Measurements from ENCODE around the gene SCAMP5. TPM values are rescaled to one million over a fixed set of nuclear protein-coding genes. Genes with fewer than 3 reads are reported as not detected.

Gene SCAMP5
- total and polyA plus RNA-seq, 2 of the 13 experiments (the other 11 are each of a cell fraction or from before 2014, with no cell fraction given): 34.3 to 49.0 TPM

- Histone ChIP-seq H2AFZ (ENCODE audit: low read length) (no peak overlapping the region), H3K9ac (ENCODE audit: insufficient read depth, low read depth, low read length) (no peak overlapping the region), H3K27me3 (ENCODE audit: control insufficient read depth in 1 of 2, insufficient read depth in 2 of 2, low read length in 2 of 2) (peaks cover 0 to 15% of the 10 kb centered on the region in 2 experiments; a peak in 2 of 5 replicates), H3K4me2 (ENCODE audit: low read depth, low read length) (no peak overlapping the region), H4K20me1 (ENCODE audit: insufficient read depth, low read length) (no peaks in the 10 kb centered on the region), H3K4me1 (ENCODE audit: insufficient read depth, low read length) (peaks cover 9% of the 10 kb centered on the region; the same call in 1 of the 2 replicates), H3K36me3 (replicated peaks in 1 of 2; ENCODE audit: control insufficient read depth in 1 of 2, insufficient read depth in 2 of 2, low read length in 2 of 2) (no peaks in the 10 kb centered on the region), H3K79me2 (ENCODE audit: insufficient read depth, low read length) (no peaks in the 10 kb centered on the region), H3K4me3 (replicated peaks in 1 of 3; ENCODE audit: insufficient read depth in 1 of 3, low read depth in 2 of 3, low read length in 3 of 3) (no peak overlapping the region), H3K9me3 (ENCODE audit: low read length) (no peaks in the 10 kb centered on the region), H3K27ac (ENCODE audit: extremely low read length, insufficient read depth, low read length) (no peak overlapping the region)
- ATAC-seq (no peak), DNase-seq (ENCODE audit: low spot score) (no peak), FAIRE-seq (no peak)
- in situ Hi-C loops (cut with HindIII; ENCODE audit: extremely low pct_ligation_motif_present, low pct_unique_long_range_greater_than_20kb): no loop called here
- ChIA-PET POLR2A (no interaction called here), CTCF (ENCODE audit: low intra/inter-chr PET ratio, low total read pairs) (no interaction called here)
- 80% methylated on average over 5 of the region's 5 CpGs for WGBS (ENCODE audit: low lambda C conversion rate)
- TF ChIP-seq AHR (CRISPR knock-in tag; IDR thresholded peaks at IDR 0.05) (no peak), ZNF737 (CRISPR knock-in tag; IDR thresholded peaks at IDR 0.05; ENCODE audit: borderline replicate concordance) (no peak)
- BruUV-seq (replicated peaks): no TSS peak
- intact Hi-C loops (cut with micrococcal nuclease; ENCODE audit: unreplicated experiment): no loop called here
Measured at GRCh38 chr15:74967670-74968069, 27.7 kb upstream of the SCAMP5 start.

- no peaks in the 10 kb centered on the region for H3K9me3 ChIP-seq (ENCODE audit: low read length)
- FAIRE-seq (no peak), ATAC-seq (no peak), DNase-seq (ENCODE audit: low spot score) (no peak)
- no peak overlapping the region for H3K9ac ChIP-seq (ENCODE audit: insufficient read depth, low read depth, low read length)
- TF ChIP-seq FOXA1 (IDR thresholded peaks at IDR 0.05) (no peak), FOXA1 (CRISPR knock-in tag; IDR thresholded peaks at IDR 0.05) (no peak), CTCF (CRISPR knock-in tag; IDR thresholded peaks at IDR 0.05) (peak; percentile 38; the same call in 1 of the 2 replicates), STAG1 (CRISPR knock-in tag; IDR thresholded peaks at IDR 0.05) (peak; percentile 25; the same call in 1 of the 2 replicates)
- no peaks in the 10 kb centered on the region for H3K79me2 ChIP-seq (ENCODE audit: insufficient read depth, low read length)
- H3K4me1 ChIP-seq (ENCODE audit: insufficient read depth, low read length): no peaks in the 10 kb centered on the region
- ChIA-PET CTCF (ENCODE audit: low intra/inter-chr PET ratio, low total read pairs) (no interaction called here), POLR2A (no interaction called here)
- in situ Hi-C loops (cut with HindIII; ENCODE audit: extremely low pct_ligation_motif_present, low pct_unique_long_range_greater_than_20kb): no loop called here
- intact Hi-C loops (cut with micrococcal nuclease; ENCODE audit: unreplicated experiment): no loop called here
- 71% methylated on average over 1 of the region's 1 CpG for WGBS (ENCODE audit: low lambda C conversion rate)
- no peaks in the 10 kb centered on the region for H4K20me1 ChIP-seq (ENCODE audit: insufficient read depth, low read length)
- no peaks in the 10 kb centered on the region for H3K36me3 ChIP-seq (replicated peaks in 1 of 2; ENCODE audit: control insufficient read depth in 1 of 2, insufficient read depth in 2 of 2, low read length in 2 of 2)
- H3K4me3 ChIP-seq (replicated peaks in 1 of 3; ENCODE audit: insufficient read depth in 1 of 3, low read depth in 2 of 3, low read length in 3 of 3): no peak overlapping the region
- no peak overlapping the region for H2AFZ ChIP-seq (ENCODE audit: low read length)
- no TSS peak for BruUV-seq (replicated peaks)
- peaks cover 1 to 23% of the 10 kb centered on the region in 2 experiments; a peak in 3 of 5 replicates for H3K27me3 ChIP-seq (ENCODE audit: control insufficient read depth in 1 of 2, insufficient read depth in 2 of 2, low read length in 2 of 2)
- H3K4me2 ChIP-seq (ENCODE audit: low read depth, low read length): no peak overlapping the region
- H3K27ac ChIP-seq (ENCODE audit: extremely low read length, insufficient read depth, low read length): no peak overlapping the region
Measured at GRCh38 chr15:74976159-74976558, 19.2 kb upstream of the SCAMP5 start.

Data from HepG2 (cell line).